ENCODE data around the gene DPH1.

DNA sequence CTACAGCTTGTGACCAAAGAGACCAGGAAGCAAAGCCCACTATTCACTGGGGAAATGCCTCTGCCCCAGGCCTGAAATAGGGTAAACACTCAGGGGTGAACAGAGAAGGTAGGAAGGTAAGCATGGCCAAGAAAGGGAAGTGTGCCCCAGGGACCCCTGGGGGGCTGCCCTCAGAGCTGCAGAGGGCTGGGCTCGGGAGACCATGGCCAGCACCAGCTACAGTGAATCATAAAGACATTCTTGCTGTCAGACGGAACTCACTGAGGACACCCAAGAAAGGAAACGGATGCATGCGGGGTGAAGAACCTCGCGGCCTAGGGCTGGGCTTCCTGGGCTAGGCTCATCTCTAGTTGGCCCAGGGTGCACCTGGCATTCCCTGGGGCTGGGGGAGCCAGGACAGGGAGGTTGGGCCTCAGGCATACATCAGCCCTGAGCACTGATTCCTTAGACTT, 34.6 kb downstream of the DPH1 start:
- TF ChIP-seq, protein P1, sequence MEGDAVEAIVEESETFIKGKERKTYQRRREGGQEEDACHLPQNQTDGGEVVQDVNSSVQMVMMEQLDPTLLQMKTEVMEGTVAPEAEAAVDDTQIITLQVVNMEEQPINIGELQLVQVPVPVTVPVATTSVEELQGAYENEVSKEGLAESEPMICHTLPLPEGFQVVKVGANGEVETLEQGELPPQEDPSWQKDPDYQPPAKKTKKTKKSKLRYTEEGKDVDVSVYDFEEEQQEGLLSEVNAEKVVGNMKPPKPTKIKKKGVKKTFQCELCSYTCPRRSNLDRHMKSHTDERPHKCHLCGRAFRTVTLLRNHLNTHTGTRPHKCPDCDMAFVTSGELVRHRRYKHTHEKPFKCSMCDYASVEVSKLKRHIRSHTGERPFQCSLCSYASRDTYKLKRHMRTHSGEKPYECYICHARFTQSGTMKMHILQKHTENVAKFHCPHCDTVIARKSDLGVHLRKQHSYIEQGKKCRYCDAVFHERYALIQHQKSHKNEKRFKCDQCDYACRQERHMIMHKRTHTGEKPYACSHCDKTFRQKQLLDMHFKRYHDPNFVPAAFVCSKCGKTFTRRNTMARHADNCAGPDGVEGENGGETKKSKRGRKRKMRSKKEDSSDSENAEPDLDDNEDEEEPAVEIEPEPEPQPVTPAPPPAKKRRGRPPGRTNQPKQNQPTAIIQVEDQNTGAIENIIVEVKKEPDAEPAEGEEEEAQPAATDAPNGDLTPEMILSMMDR (IDR thresholded peaks at IDR 0.05 in 4 of 5, conservative IDR thresholded peaks at IDR 0.05 in 1 of 5): no peak
- no peak for TF ChIP-seq POLR2A (IDR thresholded peaks at IDR 0.05)
